ENCODE data around the gene GNPDA2. TPM values are rescaled to one million over a fixed set of nuclear protein-coding genes. Genes with fewer than 3 reads are reported as not detected.
A peak's percentile ranks its signal among the peaks of the same experiment; 100 is the strongest.

Gene GNPDA2
- total and polyA plus RNA-seq, 9 of the 15 experiments (the other 6 are each of a cell fraction or from before 2014, with no cell fraction given) = 10.6 to 20.4 (median 13.0) TPM

DNA sequence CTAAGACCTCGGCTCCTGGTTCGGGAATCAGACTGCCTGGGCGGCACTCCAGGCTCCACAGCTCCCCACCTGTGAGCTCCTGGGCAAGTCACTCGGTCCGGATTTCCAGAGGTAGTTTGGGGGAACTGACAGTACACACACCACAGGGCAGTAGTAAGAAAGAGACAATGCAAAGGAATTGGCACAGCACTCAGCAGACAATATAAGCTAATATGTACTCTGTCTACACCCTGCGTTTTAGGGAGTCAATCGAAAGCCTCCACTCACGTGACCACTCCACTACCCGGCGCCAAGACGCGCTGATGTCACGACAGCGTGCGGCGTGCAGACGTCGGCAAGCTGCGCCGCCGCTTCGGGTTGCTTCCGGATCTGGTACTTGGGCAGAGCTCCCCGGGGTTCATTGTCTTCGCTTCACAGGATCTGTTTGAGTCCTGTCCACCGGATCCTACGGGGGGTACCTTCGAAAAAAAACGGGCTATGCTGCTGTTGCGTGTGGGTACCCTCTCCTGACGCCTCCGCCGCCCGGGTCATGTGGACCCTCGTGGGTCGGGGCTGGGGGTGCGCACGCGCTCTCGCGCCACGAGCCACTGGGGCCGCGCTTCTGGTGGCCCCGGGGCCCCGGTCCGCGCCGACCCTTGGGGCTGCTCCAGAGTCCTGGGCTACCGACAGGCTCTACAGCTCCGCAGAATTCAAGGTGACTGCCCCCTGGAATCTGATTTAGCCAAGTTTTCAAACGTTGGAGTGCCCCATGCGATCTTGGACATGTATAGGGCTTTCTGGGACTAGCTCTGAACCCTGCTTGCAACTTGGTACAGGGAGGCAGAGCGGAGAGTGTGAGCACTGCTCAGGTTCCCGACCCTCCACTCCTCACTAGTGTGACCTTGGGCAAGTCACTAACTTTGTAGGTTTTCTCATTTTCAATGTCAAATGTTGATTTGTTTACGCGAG lies 48.0 kb downstream of the GNPDA2 start, which contains the start of gene GUF1 (continued):
- TF ChIP-seq C11orf30 (IDR thresholded peaks at IDR 0.05; ENCODE audit: low read depth) (peak; percentile 95), SMAD1 (IDR thresholded peaks at IDR 0.05; ENCODE audit: low read depth, low read length, partially characterized antibody) (peak; percentile 52), EWSR1 (IDR thresholded peaks at IDR 0.05; ENCODE audit: borderline replicate concordance, low read depth, partially characterized antibody) (no peak), MTA1 (IDR thresholded peaks at IDR 0.05; ENCODE audit: borderline replicate concordance) (peak; percentile 97), SUPT5H (IDR thresholded peaks at IDR 0.05) (peak; percentile 92), MCM7 (IDR thresholded peaks at IDR 0.05) (no peak), ELF4 (CRISPR knock-in tag; IDR thresholded peaks at IDR 0.05) (0 out of 2 replicates have a peak, but pooled peaks have one; percentile 10), MAZ (CRISPR knock-in tag; conservative IDR thresholded peaks at IDR 0.05 in 1 of 2, IDR thresholded peaks at IDR 0.05 in 1 of 2) (peak; percentile 38 to 49; a peak in 2 of 4 replicates), NFE2L1 (tag; IDR thresholded peaks at IDR 0.05; ENCODE audit: borderline replicate concordance, low read depth) (no peak)
- TF ChIP-seq, protein P1, sequence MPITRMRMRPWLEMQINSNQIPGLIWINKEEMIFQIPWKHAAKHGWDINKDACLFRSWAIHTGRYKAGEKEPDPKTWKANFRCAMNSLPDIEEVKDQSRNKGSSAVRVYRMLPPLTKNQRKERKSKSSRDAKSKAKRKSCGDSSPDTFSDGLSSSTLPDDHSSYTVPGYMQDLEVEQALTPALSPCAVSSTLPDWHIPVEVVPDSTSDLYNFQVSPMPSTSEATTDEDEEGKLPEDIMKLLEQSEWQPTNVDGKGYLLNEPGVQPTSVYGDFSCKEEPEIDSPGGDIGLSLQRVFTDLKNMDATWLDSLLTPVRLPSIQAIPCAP (CRISPR knock-in tag; IDR thresholded peaks at IDR 0.05; ENCODE audit: borderline replicate concordance) = no peak
- TF ChIP-seq, protein P2, sequence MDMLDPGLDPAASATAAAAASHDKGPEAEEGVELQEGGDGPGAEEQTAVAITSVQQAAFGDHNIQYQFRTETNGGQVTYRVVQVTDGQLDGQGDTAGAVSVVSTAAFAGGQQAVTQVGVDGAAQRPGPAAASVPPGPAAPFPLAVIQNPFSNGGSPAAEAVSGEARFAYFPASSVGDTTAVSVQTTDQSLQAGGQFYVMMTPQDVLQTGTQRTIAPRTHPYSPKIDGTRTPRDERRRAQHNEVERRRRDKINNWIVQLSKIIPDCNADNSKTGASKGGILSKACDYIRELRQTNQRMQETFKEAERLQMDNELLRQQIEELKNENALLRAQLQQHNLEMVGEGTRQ (CRISPR knock-in tag; IDR thresholded peaks at IDR 0.05) = peak; percentile 95
- TF ChIP-seq, protein P3, sequence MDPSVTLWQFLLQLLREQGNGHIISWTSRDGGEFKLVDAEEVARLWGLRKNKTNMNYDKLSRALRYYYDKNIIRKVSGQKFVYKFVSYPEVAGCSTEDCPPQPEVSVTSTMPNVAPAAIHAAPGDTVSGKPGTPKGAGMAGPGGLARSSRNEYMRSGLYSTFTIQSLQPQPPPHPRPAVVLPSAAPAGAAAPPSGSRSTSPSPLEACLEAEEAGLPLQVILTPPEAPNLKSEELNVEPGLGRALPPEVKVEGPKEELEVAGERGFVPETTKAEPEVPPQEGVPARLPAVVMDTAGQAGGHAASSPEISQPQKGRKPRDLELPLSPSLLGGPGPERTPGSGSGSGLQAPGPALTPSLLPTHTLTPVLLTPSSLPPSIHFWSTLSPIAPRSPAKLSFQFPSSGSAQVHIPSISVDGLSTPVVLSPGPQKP (CRISPR knock-in tag; IDR thresholded peaks at IDR 0.05) = no peak
- TF ChIP-seq, protein P4, sequence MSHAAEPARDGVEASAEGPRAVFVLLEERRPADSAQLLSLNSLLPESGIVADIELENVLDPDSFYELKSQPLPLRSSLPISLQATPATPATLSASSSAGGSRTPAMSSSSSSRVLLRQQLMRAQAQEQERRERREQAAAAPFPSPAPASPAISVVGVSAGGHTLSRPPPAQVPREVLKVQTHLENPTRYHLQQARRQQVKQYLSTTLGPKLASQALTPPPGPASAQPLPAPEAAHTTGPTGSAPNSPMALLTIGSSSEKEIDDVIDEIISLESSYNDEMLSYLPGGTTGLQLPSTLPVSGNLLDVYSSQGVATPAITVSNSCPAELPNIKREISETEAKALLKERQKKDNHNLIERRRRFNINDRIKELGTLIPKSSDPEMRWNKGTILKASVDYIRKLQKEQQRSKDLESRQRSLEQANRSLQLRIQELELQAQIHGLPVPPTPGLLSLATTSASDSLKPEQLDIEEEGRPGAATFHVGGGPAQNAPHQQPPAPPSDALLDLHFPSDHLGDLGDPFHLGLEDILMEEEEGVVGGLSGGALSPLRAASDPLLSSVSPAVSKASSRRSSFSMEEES (CRISPR knock-in tag; IDR thresholded peaks at IDR 0.05) = peak; percentile 98
- TF ChIP-seq, protein P5, sequence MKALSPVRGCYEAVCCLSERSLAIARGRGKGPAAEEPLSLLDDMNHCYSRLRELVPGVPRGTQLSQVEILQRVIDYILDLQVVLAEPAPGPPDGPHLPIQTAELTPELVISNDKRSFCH (CRISPR knock-in tag; IDR thresholded peaks at IDR 0.05) = no peak
- TF ChIP-seq, protein P5 (tag; IDR thresholded peaks at IDR 0.05) = no peak
- TF ChIP-seq, protein P6, sequence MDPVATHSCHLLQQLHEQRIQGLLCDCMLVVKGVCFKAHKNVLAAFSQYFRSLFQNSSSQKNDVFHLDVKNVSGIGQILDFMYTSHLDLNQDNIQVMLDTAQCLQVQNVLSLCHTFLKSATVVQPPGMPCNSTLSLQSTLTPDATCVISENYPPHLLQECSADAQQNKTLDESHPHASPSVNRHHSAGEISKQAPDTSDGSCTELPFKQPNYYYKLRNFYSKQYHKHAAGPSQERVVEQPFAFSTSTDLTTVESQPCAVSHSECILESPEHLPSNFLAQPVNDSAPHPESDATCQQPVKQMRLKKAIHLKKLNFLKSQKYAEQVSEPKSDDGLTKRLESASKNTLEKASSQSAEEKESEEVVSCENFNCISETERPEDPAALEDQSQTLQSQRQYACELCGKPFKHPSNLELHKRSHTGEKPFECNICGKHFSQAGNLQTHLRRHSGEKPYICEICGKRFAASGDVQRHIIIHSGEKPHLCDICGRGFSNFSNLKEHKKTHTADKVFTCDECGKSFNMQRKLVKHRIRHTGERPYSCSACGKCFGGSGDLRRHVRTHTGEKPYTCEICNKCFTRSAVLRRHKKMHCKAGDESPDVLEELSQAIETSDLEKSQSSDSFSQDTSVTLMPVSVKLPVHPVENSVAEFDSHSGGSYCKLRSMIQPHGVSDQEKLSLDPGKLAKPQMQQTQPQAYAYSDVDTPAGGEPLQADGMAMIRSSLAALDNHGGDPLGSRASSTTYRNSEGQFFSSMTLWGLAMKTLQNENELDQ (CRISPR knock-in tag; IDR thresholded peaks at IDR 0.05; ENCODE audit: borderline replicate concordance) = no peak

Data from K562 (cell line).